MM.1S (cell line): ENCODE data around the gene GPR17.

Experiments
- DNase-seq: peaks from one replicate; pipeline ENCODE4 v3.0.0-alpha.2; 2015
- H2AFZ ChIP-seq: fragments of 300-600 bp; sonication (generic); 2 replicates; pipeline ENCODE4 v1.6.0; 2016; ENCODE audit warnings: antibody characterized with exemption, low read length
- H3F3A ChIP-seq: fragments of 300-600 bp; sonication (generic); 2 replicates; pipeline ENCODE4 v1.6.1; 2016; ENCODE audit warnings: mild to moderate bottlenecking, antibody characterized with exemption, low read length, moderate library complexity, mixed read lengths; ENCODE audit not compliant: insufficient read depth
- H3K27ac ChIP-seq: fragments of 300-600 bp; sonication (generic); 2 replicates; pipeline ENCODE4 v1.5.1; 2016; ENCODE audit warnings: mild to moderate bottlenecking, low read length
- H3K27me3 ChIP-seq: fragments of 300-600 bp; sonication (generic); replicated peaks from 2 replicates; pipeline ENCODE4 v1.6.0; 2016; ENCODE audit warnings: low read length; ENCODE audit not compliant: insufficient read depth
- H3K36me3 ChIP-seq: fragments of 300-600 bp; sonication (generic); replicated peaks from 2 replicates; pipeline ENCODE4 v1.6.1; 2016; ENCODE audit warnings: mild to moderate bottlenecking, low read length, mixed read lengths; ENCODE audit not compliant: insufficient read depth
- H3K4me1 ChIP-seq: fragments of 300-600 bp; sonication (generic); 2 replicates; pipeline ENCODE4 v1.6.1; 2016; ENCODE audit warnings: low read length, mixed read lengths
- H3K4me2 ChIP-seq: fragments of 300-600 bp; sonication (generic); 2 replicates; pipeline ENCODE4 v1.6.0; 2016; ENCODE audit warnings: low read depth, low read length
- H3K4me3 ChIP-seq: fragments of 300-600 bp; sonication (generic); 2 replicates; pipeline ENCODE4 v1.5.1; 2016; ENCODE audit warnings: low read length, mixed read lengths
- H3K79me2 ChIP-seq: fragments of 300-600 bp; sonication (generic); 2 replicates; pipeline ENCODE4 v1.6.1; 2016; ENCODE audit warnings: mixed run types, low read length, mixed read lengths
- H3K9ac ChIP-seq: fragments of 300-600 bp; sonication (generic); 2 replicates; pipeline ENCODE4 v1.6.1; 2016; ENCODE audit warnings: low read length, mixed read lengths
- H3K9me2 ChIP-seq: fragments of 300-600 bp; sonication (generic); replicated peaks from 2 replicates; pipeline ENCODE4 v1.6.1; 2016; ENCODE audit warnings: mild to moderate bottlenecking, low read length, mixed read lengths; ENCODE audit not compliant: insufficient read depth
- H3K9me3 ChIP-seq: fragments of 300-600 bp; sonication (generic); replicated peaks from 2 replicates; pipeline ENCODE4 v1.6.1; 2016; ENCODE audit warnings: mild to moderate bottlenecking, low read length, mixed read lengths; ENCODE audit not compliant: insufficient read depth
- H4K20me1 ChIP-seq: fragments of 300-600 bp; sonication (generic); 2 replicates; pipeline ENCODE4 v1.6.1; 2016; ENCODE audit warnings: mild to moderate bottlenecking, low read length, moderate library complexity, mixed read lengths; ENCODE audit not compliant: insufficient read depth
- CTCF ChIP-seq: fragments of 300-600 bp; sonication (generic); IDR thresholded peaks from 2 replicates; pipeline ENCODE4 v1.5.1; 2016; ENCODE audit warnings: antibody characterized with exemption, low read length, mixed read lengths
- EZH2 ChIP-seq: fragments of 300-600 bp; sonication (generic); optimal IDR thresholded peaks from 2 replicates; pipeline ENCODE3; 2017; ENCODE audit warnings: low read depth, mild to moderate bottlenecking, antibody characterized with exemption, low read length, mixed read lengths
- EZH2phosphoT487 ChIP-seq: fragments of 300-600 bp; sonication (generic); IDR thresholded peaks from 2 replicates; pipeline ENCODE4 v1.6.1; 2018; ENCODE audit warnings: antibody characterized with exemption, low read length

The GPR17 gene

GRCh38 chr2:127643439-127644065 lies 2.4 kb upstream of the GPR17 start:
- Histone ChIP-seq H2AFZ (no peak overlapping the region), H3K4me2 (no peak overlapping the region), H3F3A (no peaks in the 10 kb centered on the region), H3K4me1 (no peaks in the 10 kb centered on the region), H3K9me3 (no peaks in the 10 kb centered on the region), H3K79me2 (no peaks in the 10 kb centered on the region), H3K36me3 (no peaks in the 10 kb centered on the region), H3K9me2 (no peaks in the 10 kb centered on the region), H3K27me3 (peaks cover 11% of the 10 kb centered on the region; the same call in 1 of the 2 replicates), H3K27ac (no peak overlapping the region), H4K20me1 (no peaks in the 10 kb centered on the region), H3K4me3 (no peak overlapping the region), H3K9ac (no peak overlapping the region)
- TF ChIP-seq CTCF: no peak
- TF ChIP-seq EZH2phosphoT487: no peak
- TF ChIP-seq EZH2: no peak
- no peak for DNase-seq

- H3K9ac ChIP-seq: no peak overlapping the region
- no peak overlapping the region for H3K4me3 ChIP-seq
- no peak overlapping the region for H3K4me2 ChIP-seq
- H3K9me2 ChIP-seq: no peaks in the 10 kb centered on the region
- DNase-seq: no peak
- H3K9me3 ChIP-seq: no peaks in the 10 kb centered on the region
- H3K27me3 ChIP-seq: peaks cover 11% of the 10 kb centered on the region; the same call in 1 of the 2 replicates
- no peak overlapping the region for H2AFZ ChIP-seq
- no peak for TF ChIP-seq EZH2phosphoT487
- TF ChIP-seq CTCF: no peak
- no peak for TF ChIP-seq EZH2
- no peaks in the 10 kb centered on the region for H3K36me3 ChIP-seq
- no peaks in the 10 kb centered on the region for H4K20me1 ChIP-seq
- no peak overlapping the region for H3K27ac ChIP-seq
- H3K4me1 ChIP-seq: no peaks in the 10 kb centered on the region
- no peaks in the 10 kb centered on the region for H3F3A ChIP-seq
- H3K79me2 ChIP-seq: no peaks in the 10 kb centered on the region
Observed at GRCh38 chr2:127644066-127645025, 1.6 kb upstream of the GPR17 start.

- H3K9ac ChIP-seq: no peak overlapping the region
- H2AFZ ChIP-seq: no peak overlapping the region
- H3K27me3 ChIP-seq: peaks cover 11% of the 10 kb centered on the region; the same call in 1 of the 2 replicates
- H3K79me2 ChIP-seq: no peaks in the 10 kb centered on the region
- no peak overlapping the region for H3K4me3 ChIP-seq
- no peak for DNase-seq
- no peak overlapping the region for H3K27ac ChIP-seq
- H4K20me1 ChIP-seq: no peaks in the 10 kb centered on the region
- no peak overlapping the region for H3K4me2 ChIP-seq
- no peaks in the 10 kb centered on the region for H3K4me1 ChIP-seq
- no peaks in the 10 kb centered on the region for H3K36me3 ChIP-seq
- no peak for TF ChIP-seq CTCF
- TF ChIP-seq EZH2phosphoT487: no peak
- no peak for TF ChIP-seq EZH2
- H3K9me2 ChIP-seq: no peaks in the 10 kb centered on the region
- H3K9me3 ChIP-seq: no peaks in the 10 kb centered on the region
- H3F3A ChIP-seq: no peaks in the 10 kb centered on the region
Observed at GRCh38 chr2:127645026-127645394, 943 bp upstream of the GPR17 start.
